Hematopoietic multipotent progenitor cell treated with erythropoietin and hydrocortisone succinate and interleukin-3 and kit ligand, for 4 days (in vitro differentiated cells): ENCODE data around the gene RAI1.
A peak's percentile ranks its signal among the peaks of the same experiment; 100 is the strongest.

Experiments
- DNase-seq: peaks from one replicate; pipeline ENCODE4 v3.0.0-alpha.2; 2015

The RAI1 gene

GRCh38 chr17:17699491-17699890 lies 18.2 kb downstream of the RAI1 start:
- no peak for DNase-seq

- no peak for DNase-seq
Observed at GRCh38 chr17:17700251-17700969, 19.2 kb downstream of the RAI1 start.

- no peak for DNase-seq
Observed at GRCh38 chr17:17701112-17701511, 19.9 kb downstream of the RAI1 start.

- DNase-seq = no peak
Observed at GRCh38 chr17:17701658-17702057, 20.4 kb downstream of the RAI1 start.

GRCh38 chr17:17702449-17703139 lies 21.3 kb downstream of the RAI1 start:
- DNase-seq = peak; percentile 67

GRCh38 chr17:17703140-17703919 lies 22.1 kb downstream of the RAI1 start:
- DNase-seq = no peak

- DNase-seq = no peak
Observed at GRCh38 chr17:17704931-17705330, 23.7 kb downstream of the RAI1 start.

GRCh38 chr17:17706140-17707060 lies 25.1 kb downstream of the RAI1 start:
- DNase-seq = no peak

GRCh38 chr17:17708295-17708694 lies 27.0 kb downstream of the RAI1 start:
- no peak for DNase-seq

GRCh38 chr17:17708816-17709215 lies 27.6 kb downstream of the RAI1 start:
- no peak for DNase-seq

GRCh38 chr17:17709815-17710321 lies 28.6 kb downstream of the RAI1 start:
- DNase-seq = no peak

- DNase-seq = no peak
Observed at GRCh38 chr17:17710355-17710727, 29.1 kb downstream of the RAI1 start.

- DNase-seq = no peak
Observed at GRCh38 chr17:17710728-17711541, 29.7 kb downstream of the RAI1 start.

- no peak for DNase-seq
Observed at GRCh38 chr17:17711641-17712162, 30.4 kb downstream of the RAI1 start.

GRCh38 chr17:17712268-17712924 lies 31.1 kb downstream of the RAI1 start:
- peak; percentile 70 for DNase-seq

- DNase-seq = no peak
Observed at GRCh38 chr17:17713839-17714238, 32.6 kb downstream of the RAI1 start.

GRCh38 chr17:17714261-17714866 lies 33.1 kb downstream of the RAI1 start:
- peak; percentile 58 for DNase-seq

- no peak for DNase-seq
Observed at GRCh38 chr17:17714879-17715278, 33.6 kb downstream of the RAI1 start.

GRCh38 chr17:17716837-17717523 lies 35.7 kb downstream of the RAI1 start:
- DNase-seq = no peak

GRCh38 chr17:17718251-17718650 lies 37.0 kb downstream of the RAI1 start:
- no peak for DNase-seq
